DOHH2 (cell line): ENCODE data around the gene SMYD5.

Source experiments
- H3F3A ChIP-seq: fragments of 200-600 bp; sonication (generic), shearing (Covaris generic); 2 replicates; pipeline ENCODE4 v1.6.0; 2016; ENCODE audit warnings: antibody characterized with exemption, mild to moderate bottlenecking; ENCODE audit not compliant: control insufficient read depth, insufficient read depth
- H3K27ac ChIP-seq: fragments of 200-600 bp; sonication (generic); 2 replicates; pipeline ENCODE4 v1.5.1; 2014; ENCODE audit warnings: low read depth, mild to moderate bottlenecking, low read length, moderate library complexity
- H3K27me3 ChIP-seq: fragments of 200-600 bp; sonication (generic); 2 replicates; pipeline ENCODE4 v1.6.1; 2014; ENCODE audit warnings: mild to moderate bottlenecking, low read length, mixed read lengths; ENCODE audit not compliant: control insufficient read depth
- H3K36me3 ChIP-seq: fragments of 200-600 bp; sonication (generic); 2 replicates; pipeline ENCODE4 v1.6.1; 2014; ENCODE audit warnings: mild to moderate bottlenecking, low read length, moderate library complexity, mixed read lengths; ENCODE audit not compliant: control insufficient read depth
- H3K4me1 ChIP-seq: fragments of 200-600 bp; sonication (generic); 2 replicates; pipeline ENCODE4 v1.6.1; 2014; ENCODE audit warnings: mild to moderate bottlenecking, low read length, mixed read lengths; ENCODE audit not compliant: control insufficient read depth
- H3K4me2 ChIP-seq: fragments of 200-600 bp; sonication (generic); 2 replicates; pipeline ENCODE4 v1.6.0; 2014; ENCODE audit warnings: mild to moderate bottlenecking, low read length, moderate library complexity
- H3K4me3 ChIP-seq: fragments of 200-600 bp; sonication (generic); 2 replicates; pipeline ENCODE4 v1.5.1; 2014; ENCODE audit warnings: mild to moderate bottlenecking, low read length, mixed read lengths
- H3K79me2 ChIP-seq: fragments of 200-600 bp; sonication (generic); 2 replicates; pipeline ENCODE4 v1.6.1; 2014; ENCODE audit warnings: mild to moderate bottlenecking, low read length, mixed read lengths; ENCODE audit not compliant: control insufficient read depth
- H3K9me2 ChIP-seq: fragments of 200-600 bp; sonication (generic); replicated peaks from 2 replicates; pipeline ENCODE4 v1.6.1; 2014; ENCODE audit warnings: mild to moderate bottlenecking, low read length, mixed read lengths; ENCODE audit not compliant: control insufficient read depth
- H3K9me3 ChIP-seq: fragments of 200-600 bp; sonication (generic); 2 replicates; pipeline ENCODE4 v1.6.1; 2014; ENCODE audit warnings: antibody characterized with exemption, low read length, mixed read lengths; ENCODE audit not compliant: control insufficient read depth, insufficient read depth
- H4K20me1 ChIP-seq: fragments of 200-600 bp; sonication (generic); 2 replicates; pipeline ENCODE4 v1.6.0; 2014; ENCODE audit warnings: low read depth, mild to moderate bottlenecking, antibody characterized with exemption, low read length, moderate library complexity; ENCODE audit not compliant: control insufficient read depth, insufficient read depth
- CTCF ChIP-seq: fragments of 200-600 bp; sonication (generic); IDR thresholded peaks from one replicate; pipeline ENCODE4 v1.5.1; 2014; ENCODE audit warnings: antibody characterized with exemption, mild to moderate bottlenecking, low read depth, low read length; ENCODE audit not compliant: poor library complexity, severe bottlenecking
- EZH2phosphoT487 ChIP-seq: fragments of 200-600 bp; sonication (generic); IDR thresholded peaks from 2 replicates; pipeline ENCODE4 v1.6.1; 2017; ENCODE audit warnings: borderline replicate concordance, mild to moderate bottlenecking, antibody characterized with exemption, low read length, moderate library complexity, mixed read lengths

SMYD5 gene

GRCh38 chr2:73255907-73256617, 42.0 kb downstream of the SMYD5 start:
- Histone ChIP-seq H4K20me1 (no peaks in the 10 kb centered on the region), H3K36me3 (peaks cover 85% of the 10 kb centered on the region), H3K4me3 (no peak overlapping the region), H3K4me1 (peaks cover 14% of the 10 kb centered on the region), H3F3A (peaks cover 30% of the 10 kb centered on the region), H3K27me3 (no peaks in the 10 kb centered on the region), H3K79me2 (no peaks in the 10 kb centered on the region), H3K4me2 (no peak overlapping the region), H3K9me2 (no peaks in the 10 kb centered on the region), H3K9me3 (no peaks in the 10 kb centered on the region), H3K27ac (no peak overlapping the region)
- TF ChIP-seq EZH2phosphoT487 (no peak), CTCF (no peak)

- no peak overlapping the region for H3K27ac ChIP-seq
- H3K36me3 ChIP-seq, result peaks cover 89% of the 10 kb centered on the region
- H4K20me1 ChIP-seq, result no peaks in the 10 kb centered on the region
- H3F3A ChIP-seq, result peaks cover 30% of the 10 kb centered on the region
- H3K79me2 ChIP-seq, result no peaks in the 10 kb centered on the region
- H3K9me2 ChIP-seq, result no peaks in the 10 kb centered on the region
- no peaks in the 10 kb centered on the region for H3K9me3 ChIP-seq
- no peak overlapping the region for H3K4me2 ChIP-seq
- H3K27me3 ChIP-seq, result no peaks in the 10 kb centered on the region
- TF ChIP-seq CTCF (no peak), EZH2phosphoT487 (no peak)
- no peak overlapping the region for H3K4me3 ChIP-seq
- H3K4me1 ChIP-seq, result peaks cover 14% of the 10 kb centered on the region
Measured at GRCh38 chr2:73256618-73256922, 42.5 kb downstream of the SMYD5 start.

- no peaks in the 10 kb centered on the region for H4K20me1 ChIP-seq
- H3K27ac ChIP-seq, result no peak overlapping the region
- no peaks in the 10 kb centered on the region for H3K9me2 ChIP-seq
- no peak for TF ChIP-seq EZH2phosphoT487
- no peak for TF ChIP-seq CTCF
- H3K4me1 ChIP-seq, result peaks cover 14% of the 10 kb centered on the region
- no peak overlapping the region for H3K4me2 ChIP-seq
- no peak overlapping the region for H3K4me3 ChIP-seq
- H3K36me3 ChIP-seq, result peaks cover 87% of the 10 kb centered on the region
- peaks cover 27% of the 10 kb centered on the region for H3F3A ChIP-seq
- H3K9me3 ChIP-seq, result no peaks in the 10 kb centered on the region
- H3K79me2 ChIP-seq, result no peaks in the 10 kb centered on the region
- no peaks in the 10 kb centered on the region for H3K27me3 ChIP-seq
Measured at GRCh38 chr2:73257021-73257420, 43.0 kb downstream of the SMYD5 start.
